SW 1271 (cell line): ENCODE data around the gene TNS1.
A peak's percentile ranks its signal among the peaks of the same experiment; 100 is the strongest.
"Not testable (repeated sequence)": the region's sequence is repeated elsewhere in the genome, so short reads cannot be mapped to it uniquely, and the experiment has no call there.

Experiments
- DNase-seq, 2 experiments: peaks; one replicate each; lab custom pipeline; 2025; lab: John Stamatoyannopoulos, UW

The TNS1 gene

DNA sequence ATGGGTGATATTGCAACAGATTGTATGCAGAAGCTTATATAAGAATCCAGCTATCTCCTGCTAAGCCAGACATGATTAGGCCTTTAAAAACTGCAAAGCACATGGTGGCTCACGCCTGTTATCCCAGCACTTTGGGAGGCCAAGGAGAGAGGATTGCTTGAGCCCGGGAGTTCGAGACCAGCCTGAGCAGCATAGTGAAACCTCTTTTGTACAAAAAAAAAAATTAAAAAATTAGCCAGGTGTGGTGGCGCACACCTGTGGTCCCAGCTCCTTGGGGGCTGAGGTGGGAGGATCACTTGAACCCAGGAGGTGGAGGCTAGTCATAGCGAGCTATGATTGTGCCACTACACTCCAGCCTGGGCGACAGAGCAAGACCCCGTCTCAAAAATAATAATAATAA is 204.6 kb downstream of the TNS1 start:
- DNase-seq: no peak

DNA sequence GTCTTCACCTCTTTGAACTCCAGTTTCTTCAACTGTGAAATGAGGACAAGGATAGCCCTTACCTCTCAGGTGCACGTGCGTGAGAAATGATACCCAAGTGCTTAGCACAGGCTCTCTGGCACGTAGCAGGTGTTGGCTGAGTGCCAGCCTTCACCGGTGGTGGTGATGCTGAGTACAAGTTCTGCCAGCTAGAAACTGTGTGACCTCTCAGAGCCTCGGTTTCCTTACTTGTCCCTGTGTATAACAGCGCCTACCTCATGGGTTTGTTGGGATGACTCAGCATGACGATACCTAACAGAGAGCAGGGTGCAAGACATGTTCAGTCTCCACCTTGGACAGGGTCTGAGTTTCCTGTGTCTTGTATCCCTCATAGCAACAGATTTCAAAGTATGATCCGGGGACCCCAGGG is 205.1 kb downstream of the TNS1 start:
- no peak for DNase-seq

DNA sequence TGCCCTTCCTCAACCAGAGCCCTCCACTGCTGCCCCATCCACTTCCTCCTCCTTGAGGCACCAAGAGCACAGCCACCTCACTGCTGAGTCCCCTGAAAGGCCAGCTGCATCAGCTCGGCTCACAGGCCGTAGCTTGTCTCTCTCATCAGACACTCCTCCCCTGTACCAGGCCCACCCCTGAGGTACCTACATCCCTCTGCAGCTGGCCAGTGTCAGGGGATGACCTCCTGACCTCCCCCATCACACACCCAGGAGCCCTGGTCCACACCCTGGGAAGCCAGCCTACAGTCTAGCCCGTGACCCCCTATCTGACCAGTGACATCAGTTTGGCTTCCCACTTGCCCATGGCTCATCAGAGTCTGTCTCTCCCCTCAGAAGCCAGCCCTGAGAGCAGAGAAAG is 205.6 kb downstream of the TNS1 start:
- no peak for DNase-seq

DNA sequence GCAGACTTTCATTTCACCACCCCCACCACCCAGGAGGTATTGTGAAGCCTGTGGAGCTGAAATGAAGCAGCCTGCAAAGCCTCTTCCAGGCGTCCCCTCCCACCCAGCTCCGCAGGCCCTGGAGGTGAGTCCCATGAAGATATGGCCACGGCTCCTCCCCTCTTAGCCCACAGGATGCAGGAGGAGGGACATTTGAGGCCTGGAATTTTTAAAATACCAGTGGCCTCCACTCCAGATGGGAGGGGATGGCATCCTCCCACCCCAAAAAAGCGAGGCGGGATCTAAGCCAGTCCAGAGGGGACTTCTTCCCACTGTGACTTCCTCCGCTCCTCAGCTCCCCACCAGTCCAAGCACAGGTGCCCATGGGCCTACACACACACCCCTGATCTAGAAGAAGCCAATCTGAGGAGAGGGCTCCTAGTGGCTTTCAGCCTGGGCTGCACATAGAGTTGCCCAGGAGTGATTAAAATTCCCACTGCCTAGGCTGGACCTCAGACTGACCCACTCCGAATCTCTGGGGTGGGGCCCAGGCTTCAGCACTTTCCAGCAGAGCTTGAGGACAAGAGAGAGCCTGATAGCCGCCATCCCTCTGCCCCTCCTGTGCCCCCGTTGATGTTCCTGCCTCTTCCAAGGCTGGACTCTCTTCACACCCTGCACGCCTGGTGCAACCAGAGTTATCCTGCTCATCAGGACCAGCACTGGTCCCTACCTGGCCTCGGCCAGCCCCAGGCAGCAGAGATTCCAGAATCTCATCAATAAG is 206.9 kb downstream of the TNS1 start:
- DNase-seq: no peak

DNA sequence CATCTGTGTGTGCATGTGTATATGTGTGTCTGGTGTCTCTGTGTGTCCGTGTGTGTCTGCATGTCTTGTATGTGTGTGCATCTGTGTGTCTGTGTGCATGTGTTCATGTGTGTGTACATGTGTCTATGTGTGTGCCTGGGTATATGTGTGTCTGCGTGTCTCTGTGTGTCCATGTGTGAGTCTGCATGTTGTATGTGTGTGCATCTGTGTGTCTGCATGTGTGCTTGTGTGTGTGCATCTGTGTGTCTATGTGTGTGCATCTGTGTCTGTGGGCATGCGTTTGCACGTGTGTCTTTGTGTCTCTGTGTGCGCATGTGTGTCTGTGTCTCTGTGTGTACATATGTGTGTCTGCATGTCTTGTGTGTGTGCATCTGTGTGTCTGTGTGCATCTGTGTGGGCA is 207.7 kb downstream of the TNS1 start:
- no peak for DNase-seq

DNA sequence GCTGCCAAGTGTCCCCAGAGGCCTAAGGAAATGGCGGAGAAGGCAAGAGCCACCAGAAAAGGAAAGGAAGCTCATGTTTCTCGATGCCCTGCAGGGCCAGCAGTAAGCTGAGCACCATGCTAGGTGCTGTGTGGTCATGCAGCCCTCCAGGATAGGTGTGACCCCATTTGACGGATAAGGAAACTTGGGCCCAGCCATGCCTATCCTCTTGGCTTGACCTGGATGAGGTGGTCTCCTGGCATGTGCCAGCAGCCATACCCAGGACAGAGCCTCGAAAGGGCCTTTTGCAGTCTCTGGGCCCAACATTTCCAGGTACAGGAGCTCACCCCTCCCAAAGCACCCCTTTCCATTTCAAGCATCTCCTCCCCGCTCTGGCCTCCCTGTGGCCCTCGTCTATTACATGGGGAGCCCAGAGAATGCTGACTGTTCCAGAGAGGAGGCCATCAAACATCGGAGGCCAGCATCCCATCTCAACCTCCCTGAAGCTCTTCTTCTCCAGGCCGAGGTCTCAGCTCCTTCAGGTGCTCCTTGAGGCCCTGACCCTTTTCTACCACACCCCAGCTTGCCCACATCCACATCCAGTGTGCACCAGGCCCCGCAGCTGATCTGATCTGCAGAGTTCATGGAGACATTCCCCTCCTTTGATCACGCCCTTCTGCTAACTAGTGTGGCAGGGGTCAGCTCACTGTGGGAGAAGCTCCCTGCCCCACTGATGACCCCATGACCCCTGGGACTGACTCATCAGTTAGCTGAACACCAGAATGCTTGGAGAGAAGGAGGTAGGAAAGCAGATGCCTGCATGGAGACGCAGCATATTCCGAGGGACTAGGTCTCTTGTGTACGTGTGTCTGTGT is 208.4 kb downstream of the TNS1 start:
- no peak for DNase-seq

DNA sequence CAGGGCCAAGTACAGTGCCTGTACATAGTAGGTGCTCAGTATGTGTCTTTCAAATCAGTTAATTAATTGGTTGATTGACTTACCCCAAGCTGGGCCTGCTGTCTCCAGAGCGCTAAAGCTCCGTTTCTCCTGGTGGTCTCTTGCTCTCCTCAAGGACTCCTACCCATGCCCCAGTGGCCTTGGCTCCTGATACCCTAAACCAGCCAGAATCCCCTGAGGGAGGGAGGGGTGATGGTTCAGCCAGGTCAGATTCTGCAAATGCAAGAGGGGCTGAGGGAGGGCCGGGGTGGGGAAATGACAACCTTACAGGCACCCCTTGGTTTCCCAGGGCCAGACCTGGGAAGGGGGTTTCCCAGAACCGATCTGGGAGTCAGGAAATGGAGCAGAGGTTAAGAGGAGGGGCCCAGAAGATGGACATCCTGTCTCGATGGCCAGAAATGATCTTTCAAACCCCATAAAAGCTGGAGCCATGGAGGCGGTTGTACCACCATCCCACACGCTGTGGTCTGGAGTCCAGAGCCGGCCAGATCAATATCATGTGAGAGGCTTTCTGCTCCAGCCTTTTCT is 209.1 kb downstream of the TNS1 start:
- DNase-seq: no peak

DNA sequence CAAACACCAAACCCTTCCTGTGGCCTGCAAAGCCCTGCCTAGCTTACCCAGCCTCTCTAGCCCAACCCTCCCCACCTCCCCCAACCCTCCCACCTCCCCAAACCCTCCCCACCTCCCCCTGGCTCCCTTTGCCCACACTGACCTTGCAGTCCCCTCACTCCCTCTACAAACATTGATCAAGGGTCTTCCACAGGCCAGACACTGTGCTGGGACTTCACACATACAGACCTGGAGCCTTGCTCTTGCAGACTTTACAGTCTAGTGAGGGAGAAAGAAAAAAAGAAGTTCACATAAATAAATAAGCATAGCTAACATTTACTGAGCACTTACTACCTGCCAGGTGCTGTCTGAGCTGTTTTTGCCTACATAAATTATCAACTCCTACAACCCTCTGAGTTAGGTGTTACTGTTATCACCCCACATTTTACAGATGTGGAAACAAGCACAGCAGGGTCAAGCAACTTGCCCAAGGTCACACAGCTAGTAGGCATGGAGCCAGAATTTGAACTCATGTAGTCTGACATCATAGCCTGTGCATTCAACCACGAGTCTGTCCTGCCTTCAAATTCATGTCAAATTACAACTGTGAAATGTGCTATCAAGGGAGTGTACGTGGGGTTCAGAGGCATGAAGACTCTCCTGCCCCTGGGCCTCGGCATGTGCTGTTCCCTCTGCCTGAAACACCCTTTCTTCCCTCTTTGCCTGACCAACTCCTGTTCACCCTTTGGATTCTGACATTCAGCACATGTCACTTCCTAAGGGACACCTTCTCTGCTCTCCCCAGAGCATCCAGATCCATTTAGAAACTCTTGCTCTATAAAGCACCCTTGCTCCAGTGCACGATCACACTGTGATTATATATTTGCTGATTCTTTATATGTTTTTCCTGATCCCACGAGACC is 209.9 kb downstream of the TNS1 start:
- DNase-seq: no peak

DNA sequence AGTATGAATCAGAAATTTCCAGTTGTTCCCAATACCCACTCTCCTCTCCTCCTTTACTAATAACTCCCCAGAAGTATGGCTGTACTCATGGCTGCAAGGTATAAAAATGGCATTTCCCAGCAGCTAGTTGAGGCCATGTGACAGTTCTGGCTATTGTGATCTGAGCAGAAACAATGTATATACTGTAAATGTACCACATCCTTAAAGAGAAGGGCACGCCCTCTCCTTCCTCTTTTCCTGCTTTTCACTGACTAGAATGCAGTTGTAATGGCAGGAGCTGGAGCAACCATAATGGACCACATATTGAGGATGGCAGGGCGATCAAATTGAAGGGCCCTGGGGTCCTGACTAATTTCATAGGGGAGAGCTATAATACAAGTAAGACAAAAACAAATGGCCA is 211.2 kb downstream of the TNS1 start:
- DNase-seq: no peak

DNA sequence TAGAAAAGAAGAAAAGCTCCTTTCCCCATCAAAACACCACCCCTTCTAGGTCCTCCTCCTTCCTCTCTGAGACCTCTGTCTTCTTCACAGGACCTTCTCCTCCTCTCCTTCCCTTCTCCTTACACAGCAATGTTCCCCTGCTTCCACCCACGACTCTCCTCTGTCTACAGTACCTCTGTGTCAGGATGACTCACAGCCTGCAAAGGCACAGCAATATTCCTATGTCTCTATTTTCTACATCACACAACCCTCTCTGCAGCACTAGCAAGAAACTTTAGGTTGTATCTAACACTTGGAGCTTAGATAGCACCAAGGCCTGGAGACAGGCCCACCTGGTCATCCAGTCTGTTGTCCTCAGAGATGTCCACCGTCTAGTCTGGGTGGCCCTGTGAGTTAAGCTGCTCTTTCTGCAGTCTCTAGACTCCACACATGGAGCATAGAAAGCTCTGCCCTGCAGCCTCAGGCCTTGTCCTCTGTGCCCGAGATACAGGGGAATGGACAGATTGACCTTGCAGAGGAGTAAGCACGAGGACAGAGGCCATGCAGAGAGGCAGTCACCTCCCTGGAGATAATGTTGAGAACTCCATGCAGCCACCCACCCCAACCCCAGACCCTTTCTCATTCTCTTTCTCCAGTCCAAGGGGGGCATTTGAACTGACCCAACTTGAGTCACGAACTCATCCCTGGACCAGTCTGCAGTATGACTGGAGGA is 212.0 kb downstream of the TNS1 start:
- DNase-seq: no peak

DNA sequence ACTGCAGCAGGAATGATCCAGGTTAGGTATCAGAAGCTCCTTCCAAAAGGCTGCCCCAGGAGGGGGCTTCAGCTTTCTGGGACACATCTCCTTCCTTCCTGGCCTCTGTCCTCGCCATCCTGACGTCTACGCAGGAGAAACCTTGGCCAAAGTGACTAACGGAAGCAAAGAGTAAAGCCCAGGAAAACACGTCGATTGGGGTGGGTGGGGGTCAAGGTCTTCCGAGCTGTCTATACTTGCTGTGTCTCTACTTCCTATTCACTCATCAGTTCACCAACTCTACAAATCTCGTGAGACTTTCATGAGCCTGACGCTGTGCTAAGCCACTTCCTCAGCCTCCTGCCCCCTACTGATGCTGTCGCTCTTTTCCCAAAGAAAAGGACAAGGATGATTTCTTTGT is 212.6 kb downstream of the TNS1 start:
- no peak for DNase-seq

DNA sequence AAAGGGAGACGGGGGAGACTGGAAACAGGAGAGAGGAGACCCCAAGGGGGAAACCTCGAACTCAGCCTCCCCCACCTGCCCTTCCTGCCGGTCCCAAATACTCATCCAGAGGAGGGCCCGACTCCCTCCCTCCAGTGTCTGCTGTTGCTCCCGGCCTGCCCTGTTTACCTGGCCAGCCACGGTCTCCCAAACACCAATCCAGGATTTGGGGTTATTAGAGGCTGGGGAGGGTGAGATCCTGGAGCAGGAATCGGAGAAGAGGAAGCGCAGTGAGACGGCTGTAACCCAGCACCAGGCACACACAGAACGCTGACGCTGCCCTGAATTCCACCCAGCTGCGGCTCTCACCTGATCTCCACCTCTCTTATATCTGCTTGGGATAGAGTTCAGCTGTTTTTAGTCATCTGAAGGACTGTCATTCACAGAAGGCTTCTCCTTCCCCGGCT is 213.0 kb downstream of the TNS1 start:
- DNase-seq: no peak

DNA sequence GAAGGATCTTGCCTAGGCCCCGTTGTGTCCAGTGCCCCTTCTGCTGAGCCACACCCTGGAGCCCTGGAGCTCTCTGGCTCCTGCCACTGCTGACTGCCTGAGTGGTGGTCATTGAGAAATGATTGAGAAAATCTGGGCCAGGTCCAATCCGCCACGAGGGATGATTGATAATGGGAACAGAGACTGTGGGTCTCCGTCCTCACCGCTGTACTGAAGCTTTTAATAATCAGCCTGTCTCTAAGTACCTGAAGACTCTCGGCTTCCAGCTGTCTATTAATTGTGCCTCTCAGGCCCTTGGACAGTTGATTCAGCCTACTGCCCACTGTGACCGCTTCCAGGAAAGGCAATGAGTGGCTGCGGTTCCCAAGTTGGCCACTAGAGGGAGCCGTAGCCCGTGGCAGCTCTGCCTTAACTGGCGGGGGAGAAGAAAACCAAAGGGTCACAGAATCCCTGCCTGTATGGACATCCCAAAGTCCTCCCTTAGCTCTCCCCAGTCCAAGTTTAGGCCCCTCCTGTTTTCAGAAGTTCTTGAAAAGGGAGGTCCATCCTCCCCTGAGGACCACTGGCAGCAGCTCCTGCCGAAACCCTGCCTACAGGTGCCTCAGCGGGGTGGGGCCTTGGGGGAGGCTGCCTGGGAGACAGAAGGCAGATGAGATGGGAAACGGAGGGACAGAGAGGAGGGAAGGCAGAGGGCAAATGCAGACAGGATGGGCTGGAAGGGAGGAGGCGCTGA is 213.6 kb downstream of the TNS1 start:
- peak in 1 of 2 experiments; percentile 48 for DNase-seq

DNA sequence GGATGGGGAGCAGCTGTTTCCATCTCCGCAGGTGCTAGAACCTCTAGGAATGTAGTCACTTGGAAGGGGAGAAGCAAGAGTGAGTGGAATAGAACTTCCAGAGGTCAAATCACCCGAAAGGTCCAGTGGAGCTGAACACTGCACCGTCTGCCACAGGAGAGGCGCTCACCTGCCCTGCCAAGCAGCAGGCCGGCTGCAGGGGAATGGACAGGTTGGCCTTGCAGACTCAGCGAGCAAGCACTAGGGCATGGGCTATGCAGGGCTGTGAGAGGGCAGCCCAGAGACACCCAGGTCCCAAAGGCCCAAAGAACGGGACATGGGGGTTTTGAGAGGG is 214.2 kb downstream of the TNS1 start:
- DNase-seq: no peak

DNA sequence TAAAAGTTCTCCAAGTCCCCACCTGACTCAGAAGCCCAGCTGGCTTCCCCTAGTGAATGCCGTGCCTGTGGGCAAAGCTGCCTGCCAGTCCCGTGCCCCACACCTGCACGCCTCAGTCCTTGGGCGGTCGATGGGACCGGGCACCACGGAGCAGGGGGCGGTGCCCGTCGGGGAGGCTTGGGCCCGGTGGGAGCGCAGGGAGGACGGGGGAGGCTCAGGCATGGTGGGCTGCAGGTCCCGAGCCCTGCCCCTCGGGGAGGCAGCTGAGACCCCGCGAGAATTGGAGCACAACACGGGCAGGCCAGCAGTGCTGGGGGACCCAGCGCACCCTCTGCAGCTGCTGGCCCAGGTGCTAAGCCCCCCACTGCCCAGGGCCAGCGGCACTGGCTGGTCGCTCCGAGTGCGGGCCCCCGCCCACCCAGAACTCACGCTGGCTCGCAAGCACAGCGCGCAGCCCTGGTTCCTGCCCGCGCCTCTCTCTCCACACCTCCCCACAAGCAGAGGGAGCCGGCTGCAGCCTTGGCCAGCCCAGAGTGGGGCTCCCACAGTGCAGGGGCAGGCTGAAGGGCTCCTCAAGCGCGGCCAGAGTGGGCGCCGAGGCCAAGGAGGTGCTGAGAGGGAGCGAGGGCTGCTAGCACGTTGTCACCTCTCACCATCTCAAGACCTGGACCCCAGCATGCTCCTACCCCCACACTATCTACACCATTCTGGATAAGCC is 215.5 kb downstream of the TNS1 start:
- no peak for DNase-seq

DNA sequence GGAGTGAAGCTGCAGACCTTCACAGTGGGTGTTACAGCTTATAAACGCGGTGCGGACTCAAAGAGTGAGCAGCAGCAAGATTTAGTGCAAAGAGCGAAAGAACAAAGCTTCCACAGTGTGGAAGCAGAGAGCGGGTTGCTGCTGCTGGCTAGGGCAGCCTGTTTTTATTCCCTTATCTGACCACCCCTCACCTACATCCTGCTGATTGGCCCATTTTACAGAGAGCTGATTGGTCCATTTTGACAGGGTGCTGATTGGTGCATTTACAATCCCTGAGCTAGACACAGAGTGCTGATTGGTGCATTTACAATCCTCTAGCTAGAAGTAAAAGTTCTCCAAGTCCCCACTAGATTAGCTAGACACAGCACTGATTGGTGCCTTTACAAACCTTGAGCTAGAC is 216.2 kb downstream of the TNS1 start:
- DNase-seq: not testable (repeated sequence)

DNA sequence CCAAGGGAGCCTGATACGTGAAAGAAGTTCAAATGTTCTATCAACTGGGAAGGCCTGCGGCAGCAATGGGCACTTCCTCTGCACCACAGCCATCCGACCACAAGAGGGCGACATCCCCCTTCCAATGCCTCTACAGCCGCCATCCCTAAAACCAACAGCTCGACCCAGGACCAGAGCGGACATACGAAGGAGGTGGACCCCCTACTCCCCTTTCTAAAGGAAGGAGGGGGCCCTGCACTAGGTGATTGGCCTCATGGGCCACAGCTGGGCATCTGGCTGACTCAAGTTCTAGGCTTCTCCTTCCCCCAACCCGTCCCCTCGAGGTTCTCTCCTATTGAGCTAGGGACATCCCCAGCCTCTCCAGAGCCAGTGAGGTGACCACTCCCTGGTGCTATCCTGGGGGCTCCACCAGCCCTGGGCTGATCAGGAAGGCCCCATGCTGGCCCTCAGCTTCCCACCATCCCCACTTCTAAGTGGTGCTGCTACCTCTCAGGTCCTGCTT is 217.2 kb downstream of the TNS1 start:
- DNase-seq: peak in 1 of 2 experiments; percentile 45

DNA sequence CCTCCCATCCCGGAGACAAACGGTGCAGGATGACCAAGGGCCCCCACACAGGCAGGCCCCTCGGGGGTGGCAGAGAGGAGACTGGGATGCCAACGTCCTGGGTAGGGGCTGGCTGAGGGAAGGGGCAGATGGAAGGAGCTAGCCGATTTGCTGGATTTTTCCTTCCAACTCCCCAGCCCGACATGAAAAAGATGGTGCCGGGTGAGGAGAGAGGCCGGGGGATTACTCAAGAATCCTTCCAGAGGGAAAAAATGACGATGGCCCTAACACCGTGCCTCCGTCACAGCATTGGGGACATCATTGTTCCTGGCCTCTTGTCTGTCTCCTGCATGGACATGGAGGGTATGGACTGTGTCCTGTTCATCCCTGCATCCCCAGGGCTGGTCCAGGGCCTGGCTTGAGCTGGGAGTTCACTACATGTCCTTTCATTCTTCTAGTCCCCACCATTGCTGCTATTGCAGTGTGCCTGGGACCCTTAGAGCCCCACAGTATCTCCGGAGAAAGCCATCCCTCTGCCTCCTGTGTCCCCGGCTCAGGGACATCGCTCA is 217.7 kb downstream of the TNS1 start:
- DNase-seq: no peak

DNA sequence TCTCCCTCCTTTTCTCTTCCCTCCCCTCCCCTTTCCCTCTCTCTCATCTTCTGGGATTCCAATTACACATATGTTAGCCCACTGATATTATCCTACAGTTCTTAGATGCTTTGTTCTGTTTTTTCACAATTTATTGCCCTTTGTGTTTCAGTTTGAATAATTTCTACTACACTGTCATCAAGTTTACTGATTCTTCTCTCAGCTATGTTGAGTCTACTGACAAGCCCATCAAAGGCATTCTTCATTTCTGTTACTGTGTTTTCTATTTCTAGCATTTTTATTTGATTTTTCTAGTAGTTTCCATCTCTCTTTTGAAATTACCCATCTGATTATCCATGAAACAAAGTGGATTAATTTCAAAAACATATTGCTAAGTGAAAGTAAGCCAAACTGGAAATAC is 219.6 kb downstream of the TNS1 start:
- DNase-seq: no peak

DNA sequence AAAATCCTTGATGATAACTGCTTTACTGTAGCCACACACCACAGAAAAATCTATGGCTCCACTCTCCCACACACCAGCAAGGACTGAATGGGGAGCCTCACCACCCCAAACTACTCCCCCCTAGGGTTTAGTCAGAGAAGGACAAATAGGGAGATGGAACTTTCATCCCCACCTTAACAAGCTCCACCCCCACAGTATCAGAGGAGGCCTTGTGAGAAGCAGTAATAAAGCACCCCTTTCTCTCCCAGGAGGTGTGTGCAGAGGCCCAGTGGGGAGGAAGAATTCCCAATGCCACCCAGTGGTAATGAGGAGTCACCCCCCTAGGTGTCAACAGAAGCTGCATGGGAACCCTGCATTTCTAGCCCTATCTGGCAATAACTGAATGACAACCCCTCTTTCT is 224.9 kb downstream of the TNS1 start:
- no peak for DNase-seq
